Suppressor macrophage treated with lipopolysaccharide for 4 hours (primary cell): Measurements from ENCODE around the gene CTNNA2.

Experiments
- DNase-seq: peaks from one replicate; pipeline ENCODE4 v3.0.0-alpha.2; 2020

CTNNA2 gene

DNA sequence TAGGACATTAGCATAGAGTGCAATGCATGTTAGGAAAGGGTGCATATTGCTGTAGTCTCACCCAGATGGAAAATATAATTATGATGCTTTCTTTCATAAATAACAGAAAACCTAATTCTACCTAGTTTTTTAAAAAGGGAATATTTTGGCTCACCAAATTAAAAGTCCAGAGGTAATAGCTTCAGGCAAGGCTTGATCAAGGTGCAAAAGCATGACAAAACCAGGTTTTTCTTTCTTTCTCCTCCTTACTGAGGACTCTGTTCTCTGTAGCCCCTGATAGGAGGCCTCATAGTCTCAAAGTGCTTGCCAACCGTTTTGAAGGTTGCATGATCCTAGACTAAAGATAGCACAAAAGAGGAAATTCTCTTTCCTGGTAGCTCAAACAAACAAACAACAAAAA, 349.9 kb downstream of the CTNNA2 start:
- no peak for DNase-seq

DNA sequence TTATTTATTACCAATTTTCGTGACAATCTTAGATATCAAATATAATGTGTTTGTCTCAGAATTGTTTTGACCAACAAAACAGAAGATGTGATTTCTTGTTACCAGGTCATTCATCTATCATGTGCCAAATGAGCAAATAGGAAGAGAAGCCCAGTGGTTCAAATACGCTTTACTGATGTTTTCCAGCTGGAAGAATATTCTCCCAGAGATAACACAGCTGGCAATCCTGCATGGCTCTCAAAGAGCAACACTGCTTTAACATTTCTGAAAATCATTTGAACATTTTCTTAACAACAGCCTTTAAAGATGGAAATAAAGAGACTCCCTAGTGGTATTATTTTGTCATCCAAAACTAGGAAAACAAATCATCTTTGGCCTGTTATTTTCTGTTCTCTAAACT, 359.8 kb downstream of the CTNNA2 start:
- no peak for DNase-seq

GRCh38 chr2:79874015-79874414, 361.2 kb downstream of the CTNNA2 start:
- no peak for DNase-seq

- DNase-seq: no peak
Measured at GRCh38 chr2:79876430-79876829, 363.6 kb downstream of the CTNNA2 start.

- DNase-seq: no peak
Measured at GRCh38 chr2:79882548-79882947, 369.7 kb downstream of the CTNNA2 start.

DNA sequence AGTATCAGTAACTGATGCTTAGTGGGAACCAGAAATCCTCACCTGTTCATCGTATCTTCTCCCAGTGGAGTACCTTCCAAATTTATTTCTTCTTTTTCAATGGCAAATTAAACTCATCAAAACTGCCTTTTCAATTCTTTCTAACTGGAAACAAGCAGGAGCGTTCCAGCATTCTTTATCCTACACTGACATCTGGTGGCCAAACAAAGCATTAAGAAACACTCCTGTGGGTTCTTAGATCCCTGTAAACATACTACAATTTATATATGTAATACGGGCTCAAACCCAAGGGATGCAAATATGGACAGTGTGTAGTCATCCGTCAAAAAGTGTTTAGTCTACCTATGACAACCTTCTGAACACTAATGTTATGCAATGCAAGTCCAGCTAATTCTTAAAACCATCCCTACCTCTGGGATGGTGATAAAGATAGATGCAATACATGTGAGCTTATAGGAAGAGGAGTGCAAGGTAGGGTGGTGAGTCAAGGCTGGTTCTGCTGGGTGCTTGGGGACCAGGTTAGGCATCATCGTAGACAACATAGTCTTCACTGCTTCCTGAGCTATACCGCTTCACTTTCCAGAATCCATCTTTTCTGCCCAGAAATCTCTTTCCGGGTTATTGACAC, 375.0 kb downstream of the CTNNA2 start:
- peak; percentile 62 for DNase-seq

DNA sequence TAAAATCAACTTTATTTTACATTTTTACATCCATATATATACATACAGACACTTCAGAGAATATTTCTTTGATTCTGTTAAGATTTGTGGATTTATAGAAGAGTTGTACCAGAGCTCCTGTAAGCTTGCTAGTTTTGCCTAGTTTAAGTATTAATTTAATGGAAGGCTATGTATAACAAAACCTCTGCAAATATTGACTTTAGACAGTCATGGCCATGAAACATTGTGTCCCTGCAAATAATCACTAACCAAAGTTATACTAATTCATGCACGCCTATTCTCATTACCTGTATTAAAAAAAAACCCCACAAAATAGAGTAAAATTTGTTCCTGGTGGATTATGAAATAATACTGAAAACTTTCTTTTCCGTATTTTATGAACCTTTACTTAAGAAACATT, 379.3 kb downstream of the CTNNA2 start:
- no peak for DNase-seq

GRCh38 chr2:79899196-79899595, 386.3 kb downstream of the CTNNA2 start:
- no peak for DNase-seq

DNA sequence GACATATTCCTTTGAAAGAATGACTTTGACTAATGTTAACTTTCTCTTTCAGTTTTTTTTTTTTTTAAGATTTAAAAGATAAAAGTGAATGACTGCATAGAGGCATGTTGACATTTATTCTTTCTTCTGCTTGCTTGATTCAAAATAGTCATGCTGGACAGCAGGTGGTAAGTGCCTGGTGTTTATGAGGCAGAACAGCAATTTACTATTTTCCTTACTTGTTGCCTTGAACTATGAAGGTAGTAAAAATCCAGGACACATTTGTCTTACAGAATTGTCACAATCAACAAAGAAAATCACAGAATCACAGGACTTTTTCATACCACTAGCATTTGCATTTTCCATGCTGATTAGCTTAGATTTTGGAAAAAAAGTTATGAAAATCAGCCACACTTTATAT, 388.3 kb downstream of the CTNNA2 start:
- no peak for DNase-seq

GRCh38 chr2:79903222-79904000, 390.6 kb downstream of the CTNNA2 start:
- DNase-seq: no peak

- DNase-seq: no peak
Measured at GRCh38 chr2:79906139-79906890, 393.5 kb downstream of the CTNNA2 start.

GRCh38 chr2:79909521-79909920, 396.7 kb downstream of the CTNNA2 start:
- DNase-seq: no peak

DNA sequence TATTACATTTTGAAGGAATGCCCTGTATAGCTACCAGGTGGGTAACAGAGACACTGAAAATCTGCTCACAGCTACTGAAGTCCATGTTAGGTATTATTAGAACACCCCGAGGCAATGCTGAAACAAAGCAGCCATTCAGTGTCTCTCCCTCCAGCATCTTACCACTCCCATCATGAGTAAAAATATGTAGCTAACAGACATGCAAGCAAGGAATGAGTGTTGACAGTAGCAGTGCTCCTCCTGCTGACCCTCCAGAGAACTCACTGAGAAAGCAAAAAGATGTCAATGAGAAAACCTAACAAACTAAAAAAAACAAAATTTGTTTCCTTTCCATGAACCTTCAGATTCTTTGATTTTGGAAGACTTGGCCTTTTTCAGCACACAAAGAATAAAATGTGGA, 397.8 kb downstream of the CTNNA2 start:
- DNase-seq: no peak

DNA sequence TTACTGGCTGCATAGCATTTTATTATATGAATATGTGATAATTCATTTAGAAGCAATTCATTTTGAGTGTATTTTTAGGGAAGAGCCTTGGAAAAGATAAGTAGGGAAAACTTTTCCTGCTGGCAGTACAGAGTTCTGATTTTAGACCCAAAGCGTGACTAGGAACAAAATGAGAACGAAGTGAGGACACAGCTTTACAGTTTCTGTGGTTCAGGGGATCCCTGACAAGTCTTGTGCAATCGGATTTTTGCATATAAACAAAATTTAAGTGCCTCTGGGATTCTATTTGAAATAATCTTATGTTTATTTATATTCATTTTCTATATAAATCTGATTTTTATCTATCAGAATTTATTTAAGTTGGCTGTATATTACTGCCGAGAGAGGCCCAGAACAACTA, 402.6 kb downstream of the CTNNA2 start:
- no peak for DNase-seq

GRCh38 chr2:79916285-79916684, 403.4 kb downstream of the CTNNA2 start:
- DNase-seq: no peak

GRCh38 chr2:79920512-79921076, 407.7 kb downstream of the CTNNA2 start:
- DNase-seq: no peak

DNA sequence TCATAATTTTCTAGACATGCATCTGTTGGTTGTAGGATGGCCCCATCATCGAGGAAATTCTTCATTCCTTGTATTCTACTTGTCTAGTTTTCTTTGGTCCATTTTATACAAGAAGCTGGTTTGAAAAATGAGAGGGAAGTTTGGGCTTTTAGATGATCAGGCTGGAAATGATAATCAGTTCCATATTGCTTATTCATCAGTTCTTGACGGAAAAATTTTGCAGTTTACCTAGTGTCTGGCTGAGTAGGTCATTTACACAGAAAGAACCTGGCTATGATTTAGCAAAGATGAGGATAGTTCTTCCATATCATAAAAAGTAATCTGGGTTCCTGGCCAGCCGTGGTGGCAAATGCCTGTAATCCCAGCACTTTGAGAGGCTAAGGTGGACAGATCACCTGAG, 416.8 kb downstream of the CTNNA2 start:
- DNase-seq: no peak

DNA sequence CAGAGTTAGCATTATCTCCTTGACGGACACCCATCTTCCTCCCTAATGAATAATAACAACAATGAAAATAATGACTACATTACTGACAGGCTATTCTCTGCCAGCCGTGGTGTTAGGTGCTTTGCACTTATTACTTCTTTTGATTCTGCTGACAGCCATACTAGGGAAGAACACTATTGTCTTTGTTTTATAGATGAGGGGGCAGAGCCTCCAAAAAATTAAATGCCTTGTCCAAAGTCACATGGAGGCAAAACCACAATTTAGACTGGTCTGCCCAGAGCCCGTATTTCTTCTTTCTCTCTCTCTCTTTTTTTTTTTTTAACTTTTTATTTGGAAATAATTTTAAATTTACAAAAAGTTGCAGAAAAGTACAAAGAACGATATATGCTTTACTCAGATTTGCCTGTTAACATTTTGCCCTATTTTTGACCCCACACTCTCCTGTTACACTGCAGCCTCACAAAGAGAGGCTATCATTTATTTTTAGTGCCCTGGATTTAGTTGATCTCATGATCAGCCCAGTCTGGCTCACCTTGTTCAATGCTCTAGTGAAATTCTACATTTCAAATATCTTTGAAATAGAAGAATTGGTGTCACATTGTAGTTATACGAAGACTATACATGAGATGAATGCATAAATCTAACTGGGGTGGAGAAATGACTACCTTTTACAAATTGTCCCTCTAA, 422.3 kb downstream of the CTNNA2 start:
- no peak for DNase-seq

DNA sequence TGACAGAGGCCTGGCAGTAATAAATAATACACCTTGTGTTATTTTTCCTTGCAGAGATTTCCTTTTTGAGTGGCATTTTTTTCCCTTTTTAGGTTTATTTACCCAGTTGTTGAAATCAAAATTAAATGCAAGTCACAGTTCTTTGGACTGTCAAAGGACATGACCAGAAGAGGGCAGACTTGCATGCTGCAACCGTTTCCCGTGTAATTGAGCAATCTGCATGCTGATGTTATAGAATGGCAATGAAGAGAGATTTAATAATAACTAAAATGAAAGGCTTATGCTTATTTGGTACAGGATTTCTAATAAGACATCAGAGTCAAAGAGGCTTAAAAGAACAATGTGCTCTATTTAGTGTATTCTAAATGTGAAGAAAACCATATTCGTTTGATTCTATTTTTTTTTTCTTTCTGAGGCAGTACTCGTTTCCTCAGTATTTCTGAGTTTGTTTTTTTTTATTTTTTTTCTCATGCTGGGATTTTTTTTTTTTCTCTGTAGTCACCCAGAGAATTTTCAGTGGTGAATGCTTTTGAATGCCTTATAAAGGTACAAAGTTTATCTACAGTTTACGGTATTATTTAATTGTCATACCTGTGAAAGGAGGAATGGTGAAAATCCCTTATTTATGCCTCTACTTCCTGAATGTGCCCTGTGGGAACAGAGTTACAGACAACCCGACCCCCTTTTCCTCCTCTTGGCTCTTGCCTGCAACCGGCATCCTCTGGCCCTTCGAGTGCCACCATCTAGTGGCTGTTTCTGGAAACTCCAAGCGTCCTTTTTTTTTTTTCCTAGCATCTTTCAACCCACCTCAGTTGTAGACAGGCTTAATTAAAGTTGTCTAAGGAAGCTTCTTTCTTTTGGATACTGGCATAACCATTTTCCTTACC, 423.2 kb downstream of the CTNNA2 start:
- DNase-seq: peak; percentile 62

- DNase-seq: no peak
Measured at GRCh38 chr2:79936715-79937114, 423.9 kb downstream of the CTNNA2 start.

- no peak for DNase-seq
Measured at GRCh38 chr2:79938648-79939047, 425.8 kb downstream of the CTNNA2 start.

DNA sequence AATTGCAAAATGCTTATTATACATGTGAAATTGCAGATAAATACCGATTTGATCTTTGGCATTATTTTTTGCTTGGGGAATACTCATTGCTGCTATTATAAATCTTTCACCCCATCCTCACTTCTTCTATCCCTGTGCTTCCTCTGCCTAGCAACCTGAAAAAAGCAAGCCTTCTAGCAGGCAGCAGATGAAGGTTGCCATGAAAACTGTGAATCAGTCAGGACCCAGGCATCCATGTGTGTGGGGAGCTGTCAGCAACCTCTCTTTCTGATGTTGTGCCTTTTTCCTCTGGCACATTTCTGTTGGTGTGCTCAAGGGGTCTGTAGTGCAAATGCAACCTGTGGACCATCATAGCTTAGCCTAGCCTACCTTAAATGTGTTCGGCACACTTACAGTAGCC, 427.5 kb downstream of the CTNNA2 start:
- DNase-seq: no peak
